C4-2B (cell line): Measurements from ENCODE around the gene ARHGEF26.

Experiments used
- ZFX ChIP-seq: fragments of 450-650 bp; IDR thresholded peaks from 2 replicates; pipeline ENCODE4 v1.6.1; 2017
- TF ChIP-seq, protein P1 (sequence below): fragments of 450-650 bp; conservative IDR thresholded peaks from 2 replicates; pipeline ENCODE4 v1.5.1; 2017; ENCODE audit warnings: mild to moderate bottlenecking

DNA sequence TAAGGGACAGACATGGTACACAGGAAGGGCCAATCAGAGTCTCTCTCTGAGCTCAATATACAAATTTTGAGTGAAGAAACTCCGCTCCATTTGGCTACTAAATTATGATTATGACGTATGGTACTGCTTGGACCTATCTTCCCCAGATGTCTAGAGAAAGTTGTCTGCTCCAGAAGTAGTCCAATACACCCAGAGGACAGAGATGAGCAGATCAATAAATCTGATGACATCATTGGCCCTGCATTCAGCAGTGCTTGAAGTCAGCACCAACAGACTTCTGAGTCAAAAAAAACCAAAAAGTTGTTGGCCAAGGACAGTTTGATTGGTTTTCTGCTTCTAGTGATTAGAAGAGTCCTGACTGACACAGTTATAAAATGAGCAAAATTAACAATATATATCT is 19.9 kb upstream of the ARHGEF26 start:
- TF ChIP-seq, protein P1, sequence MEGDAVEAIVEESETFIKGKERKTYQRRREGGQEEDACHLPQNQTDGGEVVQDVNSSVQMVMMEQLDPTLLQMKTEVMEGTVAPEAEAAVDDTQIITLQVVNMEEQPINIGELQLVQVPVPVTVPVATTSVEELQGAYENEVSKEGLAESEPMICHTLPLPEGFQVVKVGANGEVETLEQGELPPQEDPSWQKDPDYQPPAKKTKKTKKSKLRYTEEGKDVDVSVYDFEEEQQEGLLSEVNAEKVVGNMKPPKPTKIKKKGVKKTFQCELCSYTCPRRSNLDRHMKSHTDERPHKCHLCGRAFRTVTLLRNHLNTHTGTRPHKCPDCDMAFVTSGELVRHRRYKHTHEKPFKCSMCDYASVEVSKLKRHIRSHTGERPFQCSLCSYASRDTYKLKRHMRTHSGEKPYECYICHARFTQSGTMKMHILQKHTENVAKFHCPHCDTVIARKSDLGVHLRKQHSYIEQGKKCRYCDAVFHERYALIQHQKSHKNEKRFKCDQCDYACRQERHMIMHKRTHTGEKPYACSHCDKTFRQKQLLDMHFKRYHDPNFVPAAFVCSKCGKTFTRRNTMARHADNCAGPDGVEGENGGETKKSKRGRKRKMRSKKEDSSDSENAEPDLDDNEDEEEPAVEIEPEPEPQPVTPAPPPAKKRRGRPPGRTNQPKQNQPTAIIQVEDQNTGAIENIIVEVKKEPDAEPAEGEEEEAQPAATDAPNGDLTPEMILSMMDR: no peak
- no peak for TF ChIP-seq ZFX
